T-helper 17 cell (primary cell): Measurements from ENCODE around the gene UHRF2. TPM values are rescaled to one million over a fixed set of nuclear protein-coding genes. Genes with fewer than 3 reads are reported as not detected.

ENCODE experiments used
- ATAC-seq: fragments of 150-1000 bp; cut with Tn5 transposase; 2 replicates; pipeline ENCODE4 v1.10.0; 2021; ENCODE audit warnings: mild to moderate bottlenecking, moderate library complexity
- DNase-seq, 3 donors: peaks; one replicate each; pipeline versions ENCODE4 v3.0.0 to v3.0.0-alpha.2; 2020 to 2021
- H3K9me3 ChIP-seq: one replicate; pipeline ENCODE4 v1.7.0; 2013; ENCODE audit warnings: low read length, mild to moderate bottlenecking; ENCODE audit not compliant: control insufficient read depth, poor library complexity, severe bottlenecking
- H3K27ac Mint-ChIP-seq: one replicate; pipeline ENCODE4 v1.8.0; 2022; ENCODE audit warnings: mild to moderate bottlenecking, moderate library complexity, mixed read lengths
- H3K27me3 Mint-ChIP-seq: one replicate; pipeline ENCODE4 v1.8.0; 2022; ENCODE audit warnings: mixed read lengths
- H3K36me3 Mint-ChIP-seq: one replicate; pipeline ENCODE4 v1.8.0; 2022; ENCODE audit warnings: low read depth, mixed read lengths
- H3K4me1 Mint-ChIP-seq: one replicate; pipeline ENCODE4 v1.8.0; 2022; ENCODE audit warnings: mild to moderate bottlenecking, mixed read lengths
- H3K4me3 Mint-ChIP-seq: one replicate; pipeline ENCODE4 v1.8.0; 2022; ENCODE audit warnings: mild to moderate bottlenecking, moderate library complexity, mixed read lengths
- total RNA-seq, 4 donors: library from RNA in 2 of 4; stranded (reverse) in 2 of 4; gene quantifications; one replicate each; pipeline ENCODE4 v1.2.3 and lab custom pipeline; 2022 to 2026

Gene UHRF2
- total RNA-seq, 2 donors from 2014 or later = 120 to 136 TPM

GRCh38 chr9:6413365-6414246, 607 bp downstream of the UHRF2 start:
- Mint-ChIP-seq H3K4me1 (peaks cover 34% of the 10 kb centered on the region), H3K36me3 (peaks cover 7% of the 10 kb centered on the region), H3K27ac (peak overlapping the region; percentile 92), H3K27me3 (peaks cover 6% of the 10 kb centered on the region), H3K4me3 (peak overlapping the region; percentile 93)
- H3K9me3 ChIP-seq = no peaks in the 10 kb centered on the region
- peak; percentile 29 for ATAC-seq
- peak; percentile 12 to 29 (median 25) for DNase-seq

- peak overlapping the region; percentile 92 for H3K27ac Mint-ChIP-seq
- DNase-seq (no peak), ATAC-seq (no peak)
- peaks cover 7% of the 10 kb centered on the region for H3K36me3 Mint-ChIP-seq
- peaks cover 6% of the 10 kb centered on the region for H3K27me3 Mint-ChIP-seq
- no peaks in the 10 kb centered on the region for H3K9me3 ChIP-seq
- H3K4me1 Mint-ChIP-seq = peaks cover 39% of the 10 kb centered on the region
- peak overlapping the region; percentile 93 for H3K4me3 Mint-ChIP-seq
Measured at GRCh38 chr9:6414247-6414641, 1.2 kb downstream of the UHRF2 start.

GRCh38 chr9:6415266-6415665, 2.3 kb downstream of the UHRF2 start:
- Mint-ChIP-seq H3K4me3 (peak overlapping the region; percentile 93), H3K27me3 (peaks cover 3% of the 10 kb centered on the region), H3K36me3 (peaks cover 7% of the 10 kb centered on the region), H3K4me1 (peaks cover 43% of the 10 kb centered on the region), H3K27ac (peak overlapping the region; percentile 87)
- H3K9me3 ChIP-seq = no peaks in the 10 kb centered on the region
- DNase-seq (no peak), ATAC-seq (no peak)

- Mint-ChIP-seq H3K36me3 (peaks cover 9% of the 10 kb centered on the region), H3K4me1 (peaks cover 51% of the 10 kb centered on the region), H3K4me3 (peak overlapping the region; percentile 80), H3K27ac (peak overlapping the region; percentile 87), H3K27me3 (no peaks in the 10 kb centered on the region)
- no peaks in the 10 kb centered on the region for H3K9me3 ChIP-seq
- no peak for ATAC-seq
- no peak for DNase-seq
Measured at GRCh38 chr9:6417186-6417585, 4.2 kb downstream of the UHRF2 start.

GRCh38 chr9:6418764-6419163, 5.8 kb downstream of the UHRF2 start:
- H3K27ac Mint-ChIP-seq = peak overlapping the region; percentile 87
- no peaks in the 10 kb centered on the region for H3K27me3 Mint-ChIP-seq
- peaks cover 57% of the 10 kb centered on the region for H3K4me1 Mint-ChIP-seq
- no peaks in the 10 kb centered on the region for H3K9me3 ChIP-seq
- peak overlapping the region; percentile 19 for H3K4me3 Mint-ChIP-seq
- no peak for DNase-seq
- peaks cover 11% of the 10 kb centered on the region for H3K36me3 Mint-ChIP-seq
- ATAC-seq = no peak

- DNase-seq (no peak), ATAC-seq (no peak)
- no peaks in the 10 kb centered on the region for H3K9me3 ChIP-seq
- Mint-ChIP-seq H3K4me1 (peaks cover 58% of the 10 kb centered on the region), H3K27me3 (no peaks in the 10 kb centered on the region), H3K27ac (peak overlapping the region; percentile 72), H3K36me3 (peaks cover 4% of the 10 kb centered on the region), H3K4me3 (no peak overlapping the region)
Measured at GRCh38 chr9:6424940-6425339, 11.9 kb downstream of the UHRF2 start.

DNA sequence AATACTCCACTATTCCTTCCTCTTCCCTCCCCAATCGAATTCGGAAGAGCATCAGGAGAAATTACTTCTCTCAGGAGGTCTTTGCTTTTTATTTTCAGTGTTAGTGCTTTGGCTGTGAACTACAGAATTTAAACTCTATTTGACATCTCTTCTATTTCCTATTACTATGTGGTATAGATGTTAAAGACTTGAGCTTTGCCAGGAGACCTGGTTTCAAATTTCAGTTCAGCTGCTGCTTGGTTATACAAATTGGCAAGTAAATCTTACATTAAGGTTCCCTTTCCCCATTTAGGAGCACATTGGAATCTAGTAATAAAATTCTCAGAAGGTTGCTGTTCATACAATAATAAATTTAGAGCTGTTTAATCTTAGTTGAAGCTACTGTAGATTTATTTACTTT, 13.1 kb downstream of the UHRF2 start:
- ATAC-seq (no peak), DNase-seq (no peak)
- Mint-ChIP-seq H3K4me3 (no peak overlapping the region), H3K36me3 (peaks cover 4% of the 10 kb centered on the region), H3K4me1 (peaks cover 61% of the 10 kb centered on the region), H3K27ac (peak overlapping the region; percentile 73), H3K27me3 (no peaks in the 10 kb centered on the region)
- no peaks in the 10 kb centered on the region for H3K9me3 ChIP-seq

GRCh38 chr9:6428940-6429889, 16.2 kb downstream of the UHRF2 start:
- Mint-ChIP-seq H3K27ac (peak overlapping the region; percentile 44), H3K36me3 (peaks cover under 1% of the 10 kb centered on the region), H3K27me3 (no peaks in the 10 kb centered on the region), H3K4me1 (peaks cover 63% of the 10 kb centered on the region), H3K4me3 (peak overlapping the region; percentile 71)
- no peak for DNase-seq
- H3K9me3 ChIP-seq = no peaks in the 10 kb centered on the region
- peak; percentile 89 for ATAC-seq

- no peak for DNase-seq
- H3K36me3 Mint-ChIP-seq = peaks cover 2% of the 10 kb centered on the region
- no peak for ATAC-seq
- no peaks in the 10 kb centered on the region for H3K9me3 ChIP-seq
- peak overlapping the region; percentile 44 for H3K27ac Mint-ChIP-seq
- no peak overlapping the region for H3K4me3 Mint-ChIP-seq
- no peaks in the 10 kb centered on the region for H3K27me3 Mint-ChIP-seq
- H3K4me1 Mint-ChIP-seq = peaks cover 53% of the 10 kb centered on the region
Measured at GRCh38 chr9:6431038-6431437, 18.0 kb downstream of the UHRF2 start.

GRCh38 chr9:6433410-6433809, 20.4 kb downstream of the UHRF2 start:
- ATAC-seq (peak; percentile 22), DNase-seq (no peak)
- peaks cover 5% of the 10 kb centered on the region for H3K36me3 Mint-ChIP-seq
- no peaks in the 10 kb centered on the region for H3K9me3 ChIP-seq
- no peak overlapping the region for H3K4me3 Mint-ChIP-seq
- H3K27me3 Mint-ChIP-seq = no peaks in the 10 kb centered on the region
- peak overlapping the region; percentile 24 for H3K27ac Mint-ChIP-seq
- H3K4me1 Mint-ChIP-seq = peaks cover 48% of the 10 kb centered on the region

- Mint-ChIP-seq H3K27me3 (no peaks in the 10 kb centered on the region), H3K27ac (peak overlapping the region; percentile 4), H3K36me3 (peaks cover 5% of the 10 kb centered on the region), H3K4me3 (no peak overlapping the region), H3K4me1 (peaks cover 32% of the 10 kb centered on the region)
- no peak for DNase-seq
- no peak for ATAC-seq
- no peaks in the 10 kb centered on the region for H3K9me3 ChIP-seq
Measured at GRCh38 chr9:6439051-6439703, 26.2 kb downstream of the UHRF2 start.

- H3K9me3 ChIP-seq = no peaks in the 10 kb centered on the region
- ATAC-seq (no peak), DNase-seq (no peak)
- H3K27me3 Mint-ChIP-seq = no peaks in the 10 kb centered on the region
- no peak overlapping the region for H3K27ac Mint-ChIP-seq
- peaks cover 34% of the 10 kb centered on the region for H3K4me1 Mint-ChIP-seq
- peaks cover 3% of the 10 kb centered on the region for H3K36me3 Mint-ChIP-seq
- H3K4me3 Mint-ChIP-seq = no peak overlapping the region
Measured at GRCh38 chr9:6440405-6440804, 27.4 kb downstream of the UHRF2 start.

DNA sequence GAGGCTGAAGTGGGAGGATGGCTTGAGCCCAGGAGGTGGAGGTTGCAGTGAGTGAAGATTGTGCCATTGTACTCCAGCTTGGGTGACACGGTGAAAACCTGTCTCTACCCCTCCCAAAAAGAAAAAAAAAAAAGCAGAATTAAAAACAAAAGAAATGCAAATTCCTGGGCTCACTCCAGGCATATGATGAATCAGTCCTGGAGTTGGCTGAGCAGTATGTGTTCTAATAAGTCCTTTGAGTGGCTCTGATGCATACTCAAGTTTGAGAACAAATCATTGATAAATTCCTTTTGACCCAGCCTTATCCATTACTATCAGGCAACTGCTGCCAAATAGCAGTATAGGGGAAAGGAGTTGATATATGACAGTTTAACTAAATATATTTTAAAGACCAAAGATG, 28.3 kb downstream of the UHRF2 start:
- ATAC-seq (no peak), DNase-seq (no peak)
- peak overlapping the region; percentile 47 for H3K4me3 Mint-ChIP-seq
- no peaks in the 10 kb centered on the region for H3K27me3 Mint-ChIP-seq
- H3K9me3 ChIP-seq = no peaks in the 10 kb centered on the region
- peaks cover 34% of the 10 kb centered on the region for H3K4me1 Mint-ChIP-seq
- H3K36me3 Mint-ChIP-seq = peaks cover under 1% of the 10 kb centered on the region
- no peak overlapping the region for H3K27ac Mint-ChIP-seq
